ENCODE results near the gene STMN1.
A peak's percentile ranks its signal among the peaks of the same experiment; 100 is the strongest.
"Not testable (repeated sequence)": the region's sequence is repeated elsewhere in the genome, so short reads cannot be mapped to it uniquely, and the experiment has no call there.

The STMN1 gene

DNA sequence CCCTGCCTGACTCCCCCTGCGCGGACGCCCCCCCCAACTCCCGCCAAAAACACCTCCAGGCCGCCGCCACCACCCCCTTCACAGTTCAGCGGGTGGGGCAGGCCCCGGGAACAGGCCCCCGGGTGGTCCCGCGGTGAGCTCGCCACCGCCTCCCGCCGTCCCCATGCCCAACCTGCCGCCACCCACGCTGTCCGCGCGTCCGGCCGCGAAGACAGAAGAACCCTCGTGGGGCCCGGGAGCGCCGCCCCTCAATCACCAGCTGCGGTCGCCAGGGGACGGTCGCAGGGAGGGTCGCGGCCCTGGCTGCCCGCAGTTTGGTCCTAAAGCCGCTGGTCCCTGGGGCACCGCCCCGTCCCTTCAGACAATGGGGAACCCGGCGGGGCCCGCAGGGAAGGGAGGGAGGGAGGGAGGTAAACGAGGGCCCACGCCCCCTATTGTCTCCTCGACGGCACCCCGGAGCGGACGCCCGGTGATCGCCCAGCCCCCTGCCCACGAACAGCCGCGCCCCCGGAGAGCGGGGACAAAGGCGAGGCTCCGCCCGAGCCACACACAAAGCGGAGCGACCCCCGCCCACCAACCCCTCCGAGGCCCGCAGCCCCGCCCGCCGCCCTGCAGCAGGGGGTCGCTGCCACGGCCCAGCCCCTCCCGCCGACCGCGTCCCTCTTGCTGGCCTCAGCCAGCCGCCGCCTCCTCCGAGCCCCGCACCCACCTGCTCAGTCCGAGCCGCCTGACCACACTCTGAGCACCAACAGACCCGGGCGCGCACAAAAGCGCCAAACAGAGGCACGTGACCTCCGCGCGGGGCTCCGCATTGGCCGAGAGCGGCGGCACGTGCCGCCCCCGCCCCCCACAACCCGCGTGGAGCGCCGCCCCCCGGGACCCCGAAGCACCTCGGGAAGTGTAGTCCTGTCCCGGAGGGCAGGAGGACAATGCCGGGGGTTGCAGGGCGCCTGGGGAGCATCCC lies at the start of gene STMN1:
Gene STMN1 (minus strand): TSS at position 740 of the 964 bp plus-strand sequence. CDS start 1,743 bp downstream, outside the sequence.
- Mint-ChIP-seq H3K4me1 (peaks cover 23% of the 10 kb centered on the region), H3K4me3 (peak within 1 kb of the TSS; percentile 97), H3K9me3 (no peaks in the 10 kb centered on the region), H3K27ac (ENCODE audit: low read depth) (peak within 1 kb of the TSS; percentile 88), H3K27me3 (no peaks in the 10 kb centered on the region), H3K36me3 (ENCODE audit: insufficient read depth) (peaks cover 9% of the 10 kb centered on the region)
- ATAC-seq (replicated peaks; ENCODE audit: extremely low read depth, poor library complexity, severe bottlenecking) (peak; percentile 81), DNase-seq (ENCODE audit: low spot score in 2 of 2) (peak; percentile 58 to 64)

DNA sequence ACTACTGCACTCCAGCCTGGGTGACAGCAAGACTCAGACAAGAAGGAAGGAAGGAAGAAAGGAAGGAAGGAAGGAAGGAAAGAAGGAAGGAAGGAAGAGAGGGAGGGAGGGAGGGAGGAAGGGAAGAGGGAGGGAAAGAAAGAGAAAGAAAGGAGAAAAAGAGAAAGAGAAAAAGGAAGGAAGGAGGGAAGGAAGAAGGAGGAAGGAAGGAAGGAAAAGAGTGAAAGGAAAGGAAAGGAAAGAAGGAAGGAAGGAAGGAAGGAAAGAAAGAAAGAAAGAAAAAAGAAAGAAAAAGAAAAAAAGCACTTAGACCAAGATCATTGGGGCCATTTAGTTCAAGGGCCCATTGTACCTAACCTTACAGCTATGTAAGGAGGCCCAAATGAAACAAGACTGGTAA lies 49.3 kb upstream of the STMN1 start:
- Mint-ChIP-seq H3K9me3 (no peaks in the 10 kb centered on the region), H3K4me1 (peaks cover 5% of the 10 kb centered on the region), H3K27me3 (no peaks in the 10 kb centered on the region), H3K27ac (ENCODE audit: low read depth) (peak overlapping the region; percentile 60), H3K4me3 (no peak overlapping the region), H3K36me3 (ENCODE audit: insufficient read depth) (peaks cover 23% of the 10 kb centered on the region)
- no peak for ATAC-seq (replicated peaks; ENCODE audit: extremely low read depth, poor library complexity, severe bottlenecking)
- DNase-seq (ENCODE audit: low spot score in 2 of 2), result no peak

DNA sequence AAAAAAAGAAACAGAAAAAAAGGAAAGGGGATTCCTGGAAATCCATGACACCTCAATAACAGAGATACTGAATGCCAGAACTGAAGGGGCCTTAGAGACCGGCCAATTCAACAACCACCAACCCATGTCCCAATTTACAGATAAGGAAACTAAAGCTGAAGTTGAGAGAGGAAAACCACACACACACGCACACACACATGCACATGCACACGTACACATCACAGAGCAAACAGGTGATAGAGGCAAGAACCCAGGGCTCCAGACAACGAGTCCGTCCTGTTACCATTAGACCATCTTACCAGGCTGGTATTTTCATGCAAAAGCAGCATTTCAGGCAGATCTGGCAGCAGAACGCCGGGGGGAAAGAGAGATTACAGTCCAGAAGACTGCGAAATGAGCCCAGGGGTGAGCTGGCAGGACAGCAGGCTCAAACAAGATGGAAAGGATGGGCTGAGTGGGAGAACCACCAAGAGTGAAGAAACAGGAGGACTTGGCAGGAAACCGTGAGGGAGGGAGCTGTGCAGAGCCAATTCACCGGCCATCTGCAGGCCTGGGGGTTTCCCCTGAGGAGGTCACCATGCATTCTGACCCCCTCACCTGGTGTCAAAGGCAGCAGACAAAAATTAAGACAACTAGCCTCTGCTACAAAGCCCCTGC lies 48.2 kb upstream of the STMN1 start:
- Mint-ChIP-seq H3K9me3 (no peaks in the 10 kb centered on the region), H3K4me1 (peaks cover 5% of the 10 kb centered on the region), H3K4me3 (no peak overlapping the region), H3K27me3 (no peaks in the 10 kb centered on the region), H3K36me3 (ENCODE audit: insufficient read depth) (peaks cover 13% of the 10 kb centered on the region), H3K27ac (ENCODE audit: low read depth) (peak overlapping the region; percentile 60)
- DNase-seq (ENCODE audit: low spot score in 2 of 2) (no peak), ATAC-seq (replicated peaks; ENCODE audit: extremely low read depth, poor library complexity, severe bottlenecking) (no peak)

DNA sequence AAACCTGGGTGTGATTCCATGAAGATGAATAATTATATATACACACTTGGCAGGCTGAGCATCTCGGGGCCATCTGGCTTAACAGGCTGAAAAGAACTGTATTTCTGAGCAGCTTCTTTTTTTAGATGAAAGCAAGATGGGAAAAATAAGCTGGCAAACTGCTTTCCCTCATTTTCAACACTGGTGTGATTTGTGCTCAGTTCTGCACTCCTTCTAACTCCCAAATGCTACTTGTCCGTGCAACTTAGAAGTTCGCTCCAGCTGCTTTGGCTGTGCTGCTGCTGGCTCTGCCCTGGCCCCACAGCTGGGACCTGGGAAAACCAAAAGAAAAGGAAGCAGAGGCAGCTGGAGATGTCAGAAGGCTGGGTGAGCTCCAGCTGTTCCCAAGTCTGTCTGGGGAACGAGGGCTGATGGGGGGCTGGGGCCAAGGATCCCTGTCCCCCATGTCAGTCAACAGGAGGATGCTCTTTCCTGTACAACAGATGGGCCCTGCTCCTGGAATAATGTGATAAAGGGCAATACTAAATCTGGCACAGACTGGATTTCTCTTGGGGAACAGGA lies 46.7 kb upstream of the STMN1 start:
- ATAC-seq (replicated peaks; ENCODE audit: extremely low read depth, poor library complexity, severe bottlenecking) (no peak), DNase-seq (ENCODE audit: low spot score in 2 of 2) (no peak)
- H3K4me1 Mint-ChIP-seq, result peaks cover 5% of the 10 kb centered on the region
- H3K27me3 Mint-ChIP-seq, result no peaks in the 10 kb centered on the region
- H3K4me3 Mint-ChIP-seq, result no peak overlapping the region
- H3K9me3 Mint-ChIP-seq, result no peaks in the 10 kb centered on the region
- H3K27ac Mint-ChIP-seq (ENCODE audit: low read depth), result no peak overlapping the region
- peaks cover 3% of the 10 kb centered on the region for H3K36me3 Mint-ChIP-seq (ENCODE audit: insufficient read depth)

DNA sequence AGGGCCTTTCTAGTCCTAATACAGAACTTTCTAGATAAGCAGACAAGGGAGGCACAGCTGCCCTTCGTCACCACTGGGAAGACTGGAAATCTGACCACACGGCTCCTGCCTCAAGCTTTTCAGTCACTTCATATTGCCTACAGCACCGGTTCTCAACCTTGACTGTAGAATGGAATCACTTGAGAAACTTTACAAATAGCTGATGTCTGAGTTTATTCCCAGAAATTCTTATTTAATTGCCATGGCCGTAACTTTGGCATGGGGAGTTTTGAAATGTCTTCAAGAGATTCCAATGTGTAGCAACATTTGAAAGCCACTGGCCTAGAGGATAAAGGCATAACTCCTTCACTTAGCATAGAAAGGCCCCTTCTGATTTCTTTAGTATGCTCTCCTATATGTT lies 42.4 kb upstream of the STMN1 start:
- H3K27me3 Mint-ChIP-seq, result no peaks in the 10 kb centered on the region
- peaks cover 2% of the 10 kb centered on the region for H3K36me3 Mint-ChIP-seq (ENCODE audit: insufficient read depth)
- no peak overlapping the region for H3K4me3 Mint-ChIP-seq
- DNase-seq (ENCODE audit: low spot score in 2 of 2) (no peak), ATAC-seq (replicated peaks; ENCODE audit: extremely low read depth, poor library complexity, severe bottlenecking) (no peak)
- peaks cover 9% of the 10 kb centered on the region for H3K9me3 Mint-ChIP-seq
- no peaks in the 10 kb centered on the region for H3K4me1 Mint-ChIP-seq
- no peak overlapping the region for H3K27ac Mint-ChIP-seq (ENCODE audit: low read depth)

DNA sequence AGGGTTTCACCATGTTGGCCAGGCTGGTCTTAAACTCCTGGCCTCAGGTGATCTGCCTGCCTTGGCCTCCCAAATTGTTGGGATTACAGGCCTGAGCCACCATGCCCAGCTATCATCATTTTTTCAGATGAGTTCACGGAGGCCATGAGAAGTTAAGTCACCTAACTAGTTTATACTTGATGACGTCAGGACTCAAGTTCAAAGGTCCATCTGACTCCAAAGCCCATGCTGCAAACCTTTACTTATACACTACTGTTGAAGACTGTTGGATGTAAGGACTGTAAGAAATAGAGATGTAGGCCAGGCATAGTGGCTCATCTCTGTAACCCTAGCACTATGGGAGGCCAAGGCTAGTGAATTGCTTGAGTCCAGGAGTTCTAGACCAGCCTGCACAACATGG lies 40.8 kb upstream of the STMN1 start:
- H3K4me1 Mint-ChIP-seq, result no peaks in the 10 kb centered on the region
- DNase-seq (ENCODE audit: low spot score in 2 of 2) (no peak), ATAC-seq (replicated peaks; ENCODE audit: extremely low read depth, poor library complexity, severe bottlenecking) (no peak)
- H3K27me3 Mint-ChIP-seq, result no peaks in the 10 kb centered on the region
- peaks cover 2% of the 10 kb centered on the region for H3K36me3 Mint-ChIP-seq (ENCODE audit: insufficient read depth)
- H3K27ac Mint-ChIP-seq (ENCODE audit: low read depth), result no peak overlapping the region
- H3K4me3 Mint-ChIP-seq, result no peak overlapping the region
- H3K9me3 Mint-ChIP-seq, result peaks cover 20% of the 10 kb centered on the region

DNA sequence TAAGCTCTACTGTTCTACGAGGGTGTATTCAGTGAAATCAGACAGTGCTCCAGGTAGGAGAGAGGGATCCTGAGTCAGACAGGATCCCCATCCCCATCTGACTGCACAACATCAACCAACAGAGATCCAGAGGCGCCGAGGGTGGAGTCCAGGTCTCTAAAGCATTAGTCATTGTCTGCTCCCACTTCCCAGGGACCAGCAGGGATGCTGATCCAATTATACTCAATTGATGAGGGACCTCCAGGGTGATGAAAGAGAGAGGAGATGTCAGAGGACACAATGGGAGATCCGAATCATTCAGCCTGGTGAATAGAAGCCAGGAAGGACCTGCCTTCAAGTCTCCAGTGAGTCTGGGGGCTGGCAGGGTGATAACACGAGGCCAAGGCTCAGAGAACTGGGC lies 39.5 kb upstream of the STMN1 start:
- ATAC-seq (replicated peaks; ENCODE audit: extremely low read depth, poor library complexity, severe bottlenecking), result no peak
- Mint-ChIP-seq H3K27me3 (no peaks in the 10 kb centered on the region), H3K4me3 (no peak overlapping the region), H3K27ac (ENCODE audit: low read depth) (no peak overlapping the region), H3K4me1 (no peaks in the 10 kb centered on the region), H3K9me3 (peaks cover 20% of the 10 kb centered on the region), H3K36me3 (ENCODE audit: insufficient read depth) (peaks cover 2% of the 10 kb centered on the region)
- DNase-seq (ENCODE audit: low spot score in 2 of 2), result no peak

DNA sequence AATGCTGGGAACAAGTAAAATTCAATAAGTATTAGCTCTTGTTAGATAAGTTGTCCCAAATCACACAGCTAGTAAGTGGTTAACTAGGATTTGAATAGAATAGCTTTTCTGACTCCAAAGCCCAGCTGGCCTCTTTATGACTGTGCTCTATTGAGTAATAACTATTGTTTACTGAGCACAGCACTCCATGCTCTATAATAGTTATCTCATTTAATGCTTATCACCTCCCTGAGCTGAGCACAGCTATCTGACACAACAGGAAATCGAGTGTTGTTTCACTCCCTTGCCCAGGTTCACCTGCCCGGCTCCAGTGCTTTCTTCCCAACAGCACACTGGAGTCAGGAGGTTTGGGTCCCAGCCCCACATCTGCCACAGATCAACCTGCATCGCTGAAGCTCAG lies 38.8 kb upstream of the STMN1 start:
- H3K36me3 Mint-ChIP-seq (ENCODE audit: insufficient read depth), result peaks cover 2% of the 10 kb centered on the region
- no peak for DNase-seq (ENCODE audit: low spot score in 2 of 2)
- H3K4me1 Mint-ChIP-seq, result no peaks in the 10 kb centered on the region
- no peak overlapping the region for H3K4me3 Mint-ChIP-seq
- H3K27ac Mint-ChIP-seq (ENCODE audit: low read depth), result no peak overlapping the region
- no peaks in the 10 kb centered on the region for H3K27me3 Mint-ChIP-seq
- ATAC-seq (replicated peaks; ENCODE audit: extremely low read depth, poor library complexity, severe bottlenecking), result no peak
- H3K9me3 Mint-ChIP-seq, result peaks cover 20% of the 10 kb centered on the region

GRCh38 chr1:25943511-25943910 lies 37.3 kb upstream of the STMN1 start:
- ATAC-seq (replicated peaks; ENCODE audit: extremely low read depth, poor library complexity, severe bottlenecking); H3K27ac Mint-ChIP-seq (ENCODE audit: low read depth): not testable (repeated sequence)

DNA sequence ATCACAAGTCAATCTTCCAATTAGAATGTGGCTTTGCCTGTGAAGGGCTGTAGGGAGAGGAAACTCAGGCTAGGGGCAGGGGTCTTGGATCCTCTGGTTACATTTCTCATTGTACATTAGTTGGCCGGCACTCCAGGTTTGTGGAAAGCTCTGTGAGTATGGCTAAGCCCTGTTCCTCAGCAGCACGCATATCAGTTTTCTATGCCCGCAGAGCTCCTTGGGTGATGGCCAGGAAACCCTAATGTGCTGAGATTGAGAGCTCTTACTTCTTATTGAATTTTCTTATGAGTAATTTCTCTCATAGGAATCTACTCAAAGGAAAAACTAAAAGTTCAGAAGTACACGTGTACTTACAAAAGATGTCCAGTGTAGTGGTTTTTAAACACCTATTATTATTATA lies 30.7 kb upstream of the STMN1 start:
- H3K4me3 Mint-ChIP-seq, result no peak overlapping the region
- DNase-seq (ENCODE audit: low spot score in 2 of 2) (no peak), ATAC-seq (replicated peaks; ENCODE audit: extremely low read depth, poor library complexity, severe bottlenecking) (no peak)
- H3K4me1 Mint-ChIP-seq, result no peaks in the 10 kb centered on the region
- H3K27me3 Mint-ChIP-seq, result no peaks in the 10 kb centered on the region
- H3K27ac Mint-ChIP-seq (ENCODE audit: low read depth), result no peak overlapping the region
- no peaks in the 10 kb centered on the region for H3K36me3 Mint-ChIP-seq (ENCODE audit: insufficient read depth)
- no peaks in the 10 kb centered on the region for H3K9me3 Mint-ChIP-seq

More at GRCh38 chr1:25943511-25943910, 37.3 kb upstream of the STMN1 start:
- H3K36me3 Mint-ChIP-seq (ENCODE audit: insufficient read depth); H3K27me3 Mint-ChIP-seq; H3K4me1 Mint-ChIP-seq; DNase-seq (ENCODE audit: low spot score in 2 of 2); H3K4me3 Mint-ChIP-seq: not testable (repeated sequence)
- H3K9me3 Mint-ChIP-seq, result peaks cover 20% of the 10 kb centered on the region

DNA sequence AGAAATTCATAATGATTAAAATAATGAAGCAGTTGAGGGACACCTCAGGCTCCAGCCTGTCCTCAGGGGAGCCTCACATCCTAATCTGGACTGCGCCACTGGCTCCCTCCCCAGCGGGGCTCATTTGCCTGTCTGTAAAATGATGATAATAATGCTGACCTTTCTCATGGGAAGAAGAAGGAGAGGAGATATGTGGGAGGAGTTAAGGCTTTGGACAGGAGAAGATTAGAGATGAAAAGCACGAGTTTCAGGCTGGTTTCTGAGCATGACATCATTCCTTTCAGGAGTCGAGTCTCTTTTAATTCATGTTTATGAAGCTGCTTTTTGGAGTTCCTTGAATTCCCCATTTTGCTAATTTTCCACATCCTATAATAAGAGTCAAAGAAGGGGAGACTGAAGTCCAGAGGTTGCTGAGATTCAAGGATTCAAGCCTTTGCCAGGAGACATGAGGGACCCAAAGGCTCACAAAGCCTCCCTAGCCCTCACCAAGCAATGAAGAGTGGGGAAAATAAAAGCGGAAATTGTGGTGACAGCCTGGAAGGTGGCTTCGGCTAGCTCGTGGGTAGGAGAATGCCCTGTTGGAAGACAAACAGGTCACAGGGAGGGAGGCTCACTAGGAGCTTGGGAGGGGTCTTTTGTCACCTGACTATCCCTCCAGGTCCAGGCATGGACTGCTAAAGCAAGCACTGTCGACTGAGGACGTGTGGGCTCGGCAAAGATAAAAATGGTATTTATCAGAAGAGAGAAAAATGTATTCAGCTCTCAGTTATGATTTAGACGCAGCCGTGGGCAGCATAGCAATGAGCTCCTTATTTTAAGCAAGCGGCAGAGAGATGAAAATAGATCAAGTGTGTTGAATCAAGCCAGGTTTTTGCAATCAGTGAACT lies 27.5 kb upstream of the STMN1 start:
- no peak for DNase-seq (ENCODE audit: low spot score in 2 of 2)
- no peak overlapping the region for H3K4me3 Mint-ChIP-seq

GRCh38 chr1:25932811-25933400 lies 26.7 kb upstream of the STMN1 start:
- H3K27ac Mint-ChIP-seq (ENCODE audit: low read depth); H3K9me3 Mint-ChIP-seq; H3K4me1 Mint-ChIP-seq; H3K27me3 Mint-ChIP-seq; H3K36me3 Mint-ChIP-seq (ENCODE audit: insufficient read depth); ATAC-seq (replicated peaks; ENCODE audit: extremely low read depth, poor library complexity, severe bottlenecking); DNase-seq (ENCODE audit: low spot score in 2 of 2); H3K4me3 Mint-ChIP-seq: not testable (repeated sequence)

More for the DNA sequence above, 27.5 kb upstream of the STMN1 start:
- Mint-ChIP-seq H3K27me3 (no peaks in the 10 kb centered on the region), H3K27ac (ENCODE audit: low read depth) (no peak overlapping the region), H3K4me1 (no peaks in the 10 kb centered on the region), H3K36me3 (ENCODE audit: insufficient read depth) (no peaks in the 10 kb centered on the region), H3K9me3 (no peaks in the 10 kb centered on the region)
- no peak for ATAC-seq (replicated peaks; ENCODE audit: extremely low read depth, poor library complexity, severe bottlenecking)

Measured in central memory CD8-positive, alpha-beta T cell (primary cell).